GM21737 (cell line): ENCODE data around the gene RASAL2.
"Not testable (repeated sequence)": the region's sequence is repeated elsewhere in the genome, so short reads cannot be mapped to it uniquely, and the experiment has no call there.

Experiments used
- ATAC-seq: cut with Tn5 transposase; IDR thresholded peaks from one replicate; pipeline ENCODE4 v1.9.1; 2021; ENCODE audit warnings: mild to moderate bottlenecking, moderate library complexity; ENCODE audit not compliant: unreplicated experiment

Gene RASAL2

GRCh38 chr1:178368208-178368607, 274.3 kb downstream of the RASAL2 start:
- ATAC-seq = no peak

- ATAC-seq = no peak
Observed at GRCh38 chr1:178371235-178371634, 277.3 kb downstream of the RASAL2 start.

GRCh38 chr1:178371933-178372388, 278.1 kb downstream of the RASAL2 start:
- ATAC-seq = no peak

- no peak for ATAC-seq
Observed at GRCh38 chr1:178374016-178374415, 280.1 kb downstream of the RASAL2 start.

- ATAC-seq = no peak
Observed at GRCh38 chr1:178376008-178376407, 282.1 kb downstream of the RASAL2 start.

- ATAC-seq = no peak
Observed at GRCh38 chr1:178379807-178380206, 285.9 kb downstream of the RASAL2 start.

- ATAC-seq = no peak
Observed at GRCh38 chr1:178382372-178382771, 288.5 kb downstream of the RASAL2 start.

- no peak for ATAC-seq
Observed at GRCh38 chr1:178385662-178386061, 291.8 kb downstream of the RASAL2 start.

- ATAC-seq = no peak
Observed at GRCh38 chr1:178388418-178389145, 294.7 kb downstream of the RASAL2 start.

GRCh38 chr1:178389441-178389840, 295.5 kb downstream of the RASAL2 start:
- ATAC-seq = no peak

- not testable (repeated sequence) for ATAC-seq
Observed at GRCh38 chr1:178390280-178390679, 296.4 kb downstream of the RASAL2 start.

- ATAC-seq = no peak
Observed at GRCh38 chr1:178393370-178393769, 299.5 kb downstream of the RASAL2 start.

GRCh38 chr1:178396789-178397188, 302.9 kb downstream of the RASAL2 start:
- no peak for ATAC-seq

GRCh38 chr1:178397678-178398077, 303.8 kb downstream of the RASAL2 start:
- ATAC-seq = no peak

- ATAC-seq = no peak
Observed at GRCh38 chr1:178399177-178399728, 305.3 kb downstream of the RASAL2 start.

GRCh38 chr1:178405137-178405536, 311.2 kb downstream of the RASAL2 start:
- ATAC-seq = no peak

- no peak for ATAC-seq
Observed at GRCh38 chr1:178407215-178407614, 313.3 kb downstream of the RASAL2 start.

GRCh38 chr1:178407655-178408054, 313.8 kb downstream of the RASAL2 start:
- no peak for ATAC-seq

- ATAC-seq = no peak
Observed at GRCh38 chr1:178408871-178409270, 315.0 kb downstream of the RASAL2 start.

GRCh38 chr1:178409541-178409940, 315.6 kb downstream of the RASAL2 start:
- no peak for ATAC-seq

- ATAC-seq = peak; percentile 73
Observed at GRCh38 chr1:178411756-178412399, 318.0 kb downstream of the RASAL2 start.

GRCh38 chr1:178412400-178412770, 318.5 kb downstream of the RASAL2 start:
- ATAC-seq = peak; percentile 82
